ENCODE measurements around the gene PCNX4. TPM values are rescaled to one million over a fixed set of nuclear protein-coding genes. Genes with fewer than 3 reads are reported as not detected.

PCNX4 gene
- total RNA-seq, 4 donors from 2014 or later: 42.2 to 60.2 (median 51.9) TPM

GRCh38 chr14:60090864-60091519 is 731 bp upstream of the PCNX4 start:
- H3K4me3 ChIP-seq: peak overlapping the region; percentile 59 to 72 (median 65)
- peak overlapping the region; percentile 92 to 98 (median 96) for H3K27ac ChIP-seq
- H3K27me3 ChIP-seq: no peaks in the 10 kb centered on the region
- no peak for TF ChIP-seq CTCF (IDR thresholded peaks at IDR 0.05)
- no peak for TF ChIP-seq POLR2A (IDR thresholded peaks at IDR 0.05)
- H3K36me3 ChIP-seq: no peaks in the 10 kb centered on the region
- H3K4me1 ChIP-seq: peaks cover 0 to 29% (median 4%) of the 10 kb centered on the region in 4 donors
- DNase-seq: peak; percentile 28 to 57 (median 54)
- H3K9me3 ChIP-seq: no peaks in the 10 kb centered on the region

- peaks cover 0 to 34% (median 4%) of the 10 kb centered on the region in 4 donors for H3K4me1 ChIP-seq
- TF ChIP-seq POLR2A (IDR thresholded peaks at IDR 0.05) (no peak), CTCF (IDR thresholded peaks at IDR 0.05) (no peak)
- no peaks in the 10 kb centered on the region for H3K9me3 ChIP-seq
- H3K27me3 ChIP-seq: no peaks in the 10 kb centered on the region
- H3K36me3 ChIP-seq: peaks cover 0 to 1% (median 0%) of the 10 kb centered on the region in 3 donors
- peak overlapping the region; percentile 59 to 72 (median 65) for H3K4me3 ChIP-seq
- peak overlapping the region; percentile 92 to 98 (median 96) for H3K27ac ChIP-seq
- DNase-seq: peak in 2 of 3 donors; percentile 18 to 49
These were observed 800 bp downstream of the PCNX4 start for GRCh38 chr14:60092526-60092920.

GRCh38 chr14:60093080-60093479 is 1.4 kb downstream of the PCNX4 start:
- no peak for DNase-seq
- peak overlapping the region; percentile 59 to 72 (median 65) for H3K4me3 ChIP-seq
- H3K27me3 ChIP-seq: no peaks in the 10 kb centered on the region
- H3K4me1 ChIP-seq: peaks cover 0 to 34% (median 4%) of the 10 kb centered on the region in 4 donors
- no peaks in the 10 kb centered on the region for H3K9me3 ChIP-seq
- TF ChIP-seq POLR2A (IDR thresholded peaks at IDR 0.05): no peak
- TF ChIP-seq CTCF (IDR thresholded peaks at IDR 0.05): no peak
- H3K27ac ChIP-seq: peak overlapping the region; percentile 92 to 98 (median 96)
- peaks cover 0 to 6% (median 0%) of the 10 kb centered on the region in 3 donors for H3K36me3 ChIP-seq

GRCh38 chr14:60093606-60094005 is 1.9 kb downstream of the PCNX4 start:
- peaks cover 0 to 34% (median 4%) of the 10 kb centered on the region in 4 donors for H3K4me1 ChIP-seq
- H3K9me3 ChIP-seq: no peaks in the 10 kb centered on the region
- TF ChIP-seq POLR2A (IDR thresholded peaks at IDR 0.05) (no peak), CTCF (IDR thresholded peaks at IDR 0.05) (no peak)
- H3K27ac ChIP-seq: peak overlapping the region in 1 of 4 donors; percentile 98
- H3K4me3 ChIP-seq: peak overlapping the region in 2 of 4 donors; percentile 70 to 72
- no peak for DNase-seq
- H3K36me3 ChIP-seq: peaks cover 0 to 6% (median 0%) of the 10 kb centered on the region in 3 donors
- H3K27me3 ChIP-seq: no peaks in the 10 kb centered on the region

GRCh38 chr14:60094306-60094897 is 2.7 kb downstream of the PCNX4 start:
- H3K27ac ChIP-seq: no peak overlapping the region
- no peak overlapping the region for H3K4me3 ChIP-seq
- H3K27me3 ChIP-seq: no peaks in the 10 kb centered on the region
- peaks cover 0 to 34% (median 4%) of the 10 kb centered on the region in 4 donors for H3K4me1 ChIP-seq
- no peaks in the 10 kb centered on the region for H3K9me3 ChIP-seq
- TF ChIP-seq POLR2A (IDR thresholded peaks at IDR 0.05) (no peak), CTCF (IDR thresholded peaks at IDR 0.05) (no peak)
- H3K36me3 ChIP-seq: peaks cover 0 to 6% (median 0%) of the 10 kb centered on the region in 3 donors
- no peak for DNase-seq
